GM12878 (cell line): ENCODE results near the gene ZDHHC7. TPM values are rescaled to one million over a fixed set of nuclear protein-coding genes. Genes with fewer than 3 reads are reported as not detected.

Experiments
- ETV6 ChIP-seq, 2 experiments: fragments of 450-650 bp in 1 of 2; IDR thresholded peaks in 1 of 2; conservative IDR thresholded peaks in 1 of 2; 2 replicates each; pipeline ENCODE4 v1.6.1; 2014; ENCODE audit warnings: antibody characterized with exemption in 1 of 2, borderline replicate concordance in 1 of 2, low read depth in 1 of 2, mild to moderate bottlenecking in 1 of 2, moderate library complexity in 1 of 2
- KLF5 ChIP-seq: fragments of 450-650 bp; IDR thresholded peaks from 2 replicates; pipeline ENCODE4 v1.6.1; 2014; ENCODE audit warnings: mild to moderate bottlenecking; ENCODE audit not compliant: partially characterized antibody
- MLLT1 ChIP-seq: fragments of 450-650 bp; IDR thresholded peaks from 2 replicates; pipeline ENCODE4 v1.6.1; 2016; ENCODE audit warnings: mild to moderate bottlenecking
- NKRF ChIP-seq: fragments of 450-650 bp; conservative IDR thresholded peaks from 2 replicates; pipeline ENCODE4 v1.6.1; 2017; ENCODE audit warnings: mild to moderate bottlenecking, moderate library complexity
- SRF ChIP-seq, 2 experiments: IDR thresholded peaks; 2 replicates each; pipeline ENCODE4 v1.6.1; 2011; ENCODE audit warnings: low read depth in 2 of 2, low read length in 2 of 2, mild to moderate bottlenecking in 1 of 2, moderate library complexity in 1 of 2
- TARDBP ChIP-seq: IDR thresholded peaks from 2 replicates; pipeline ENCODE4 v1.6.1; 2016; ENCODE audit warnings: borderline replicate concordance
- polyA plus RNA-seq, 11 experiments: library from polyadenylated mRNA; depleted of rRNA in 4 of 11; unstranded in 6 of 11; stranded (reverse) in 5 of 11; fragments of >200 nt; fragmentation: Nextera tagmentation in 4 of 11; fragmentation: Illumina TruSeq in 1 of 11; extraction: Ambion mirVana in 4 of 11; extraction: Trizol in 1 of 11; gene quantifications; 1 replicate in 1 of 11; 2 replicates in 10 of 11; pipeline versions ENCODE4 v1.2.1 to v1.2.3, GENCODE V29; 2011 to 2016; ENCODE audit warnings: inconsistent platforms in 2 of 11, missing spikeins in 2 of 11, low read depth in 1 of 11
- total RNA-seq, 4 experiments: library from RNA; depleted of rRNA in 3 of 4; stranded (reverse); fragments of >200 nt in 3 of 4; fragmentation: Illumina TruSeq in 1 of 4; extraction: Trizol in 1 of 4; gene quantifications; 2 replicates each; pipeline versions ENCODE4 v1.2.1 to v1.2.3, GENCODE V29; 2013 to 2021
- TF ChIP-seq, protein P1 (sequence below): fragments of 150-350 bp; IDR thresholded peaks from 2 replicates; pipeline ENCODE4 v1.6.1; 2014; ENCODE audit warnings: mild to moderate bottlenecking, low read depth, low read length

Gene ZDHHC7
- total and polyA plus RNA-seq, 10 of the 15 experiments (the other 5 are each of a cell fraction or from before 2014, with no cell fraction given), result 0.87 to 26.0 (median 20.0) TPM

DNA sequence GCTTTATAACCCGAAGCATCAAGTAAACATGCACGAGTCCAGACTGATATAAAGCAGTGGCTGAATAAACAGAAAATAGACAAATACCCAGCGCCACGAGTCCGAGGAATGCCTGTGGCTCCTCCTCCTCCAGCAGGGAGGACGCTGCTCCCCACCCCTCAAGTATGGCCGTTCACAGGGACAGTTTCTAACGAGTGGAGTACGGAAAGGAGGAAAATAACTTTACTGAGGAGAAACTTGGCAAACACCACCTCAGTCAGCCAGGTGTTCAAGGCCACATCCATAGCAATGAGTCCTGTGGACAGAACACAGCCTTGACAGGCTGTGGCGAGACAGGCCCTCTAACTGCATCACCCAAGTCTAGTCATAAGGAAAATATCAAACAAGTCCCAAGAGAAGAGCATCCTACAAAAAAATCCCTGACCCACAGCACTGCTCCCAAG is 9.2 kb downstream of the ZDHHC7 start (continued):
- no peak for TF ChIP-seq NKRF
- no peak for TF ChIP-seq ETV6 (conservative IDR thresholded peaks at IDR 0.05 in 1 of 2, IDR thresholded peaks at IDR 0.05 in 1 of 2; ENCODE audit: borderline replicate concordance in 1 of 2, low read depth in 1 of 2)
- TF ChIP-seq, protein P1, sequence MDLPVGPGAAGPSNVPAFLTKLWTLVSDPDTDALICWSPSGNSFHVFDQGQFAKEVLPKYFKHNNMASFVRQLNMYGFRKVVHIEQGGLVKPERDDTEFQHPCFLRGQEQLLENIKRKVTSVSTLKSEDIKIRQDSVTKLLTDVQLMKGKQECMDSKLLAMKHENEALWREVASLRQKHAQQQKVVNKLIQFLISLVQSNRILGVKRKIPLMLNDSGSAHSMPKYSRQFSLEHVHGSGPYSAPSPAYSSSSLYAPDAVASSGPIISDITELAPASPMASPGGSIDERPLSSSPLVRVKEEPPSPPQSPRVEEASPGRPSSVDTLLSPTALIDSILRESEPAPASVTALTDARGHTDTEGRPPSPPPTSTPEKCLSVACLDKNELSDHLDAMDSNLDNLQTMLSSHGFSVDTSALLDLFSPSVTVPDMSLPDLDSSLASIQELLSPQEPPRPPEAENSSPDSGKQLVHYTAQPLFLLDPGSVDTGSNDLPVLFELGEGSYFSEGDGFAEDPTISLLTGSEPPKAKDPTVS, result no peak
- TF ChIP-seq SRF (IDR thresholded peaks at IDR 0.05; ENCODE audit: low read depth in 2 of 2, low read length in 2 of 2), result no peak
- no peak for TF ChIP-seq KLF5
- no peak for TF ChIP-seq TARDBP
- no peak for TF ChIP-seq MLLT1
- TF ChIP-seq, all 136 proteins: peak for 0
